Glomerular endothelial cell (primary cell): ENCODE data around the gene TMOD1. TPM values are rescaled to one million over a fixed set of nuclear protein-coding genes. Genes with fewer than 3 reads are reported as not detected.
A peak's percentile ranks its signal among the peaks of the same experiment; 100 is the strongest.
"Not testable (repeated sequence)": the region's sequence is repeated elsewhere in the genome, so short reads cannot be mapped to it uniquely, and the experiment has no call there.

ENCODE experiments used
- DNase-seq: peaks from one replicate; pipeline ENCODE4 v3.0.0-alpha.2; 2011; ENCODE audit warnings: low read depth, low spot score; ENCODE audit errors: extremely low read depth
- total RNA-seq: library from RNA; depleted of rRNA; stranded (reverse); fragments of >200 nt; gene quantifications from 2 replicates; pipeline ENCODE4 v1.2.3, GENCODE V29; 2015

TMOD1 gene
- 2.9 and 5.1 TPM in 2 replicates for total RNA-seq

GRCh38 chr9:97501177-97501971 is at the start of gene TMOD1:
Gene TMOD1, plus strand, starts transcription at chr9:97501666. Its CDS starts 22,523 bp downstream, at chr9:97524189.
- no peak for DNase-seq

DNA sequence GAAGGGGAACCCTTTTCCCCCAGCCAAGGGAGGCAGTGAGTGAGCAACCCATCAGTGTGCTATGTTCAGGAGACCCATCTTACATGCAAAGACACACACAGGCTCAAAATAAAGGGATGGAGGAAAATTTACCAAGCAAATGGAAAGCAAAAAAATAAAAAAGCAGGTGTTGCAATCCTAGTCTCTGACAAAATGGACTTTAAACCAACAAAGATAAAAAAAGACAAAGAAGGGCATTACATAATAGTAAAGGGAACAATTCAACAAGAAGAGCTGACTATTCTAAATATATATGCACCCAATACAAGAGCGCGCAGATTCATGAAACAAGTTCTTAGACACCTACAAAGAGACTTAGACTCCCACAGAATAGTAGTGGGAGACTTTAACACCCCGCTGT is 47.9 kb upstream of the TMOD1 start:
- not testable (repeated sequence) for DNase-seq

- DNase-seq = not testable (repeated sequence)
These were observed 44.6 kb upstream of the TMOD1 start for GRCh38 chr9:97456841-97457240.

DNA sequence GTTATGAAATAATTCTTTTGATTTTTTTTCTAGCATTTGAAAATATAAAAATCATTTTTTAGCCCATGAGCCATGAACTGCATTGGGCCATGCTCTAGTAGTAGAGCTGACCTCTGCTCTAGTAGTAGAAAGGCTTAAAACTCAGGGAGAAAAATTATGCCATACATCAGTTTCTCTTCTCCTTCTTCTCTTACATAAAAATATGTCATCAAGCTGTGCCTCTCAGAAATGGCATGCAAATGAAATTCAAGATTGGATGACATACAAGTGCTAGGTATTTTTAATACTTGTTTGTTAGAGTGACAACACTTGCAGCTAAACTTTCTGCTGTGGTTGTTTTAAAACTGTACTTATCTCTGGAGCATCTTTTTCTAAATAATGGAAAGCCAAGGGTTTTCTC is 42.1 kb upstream of the TMOD1 start:
- no peak for DNase-seq

DNA sequence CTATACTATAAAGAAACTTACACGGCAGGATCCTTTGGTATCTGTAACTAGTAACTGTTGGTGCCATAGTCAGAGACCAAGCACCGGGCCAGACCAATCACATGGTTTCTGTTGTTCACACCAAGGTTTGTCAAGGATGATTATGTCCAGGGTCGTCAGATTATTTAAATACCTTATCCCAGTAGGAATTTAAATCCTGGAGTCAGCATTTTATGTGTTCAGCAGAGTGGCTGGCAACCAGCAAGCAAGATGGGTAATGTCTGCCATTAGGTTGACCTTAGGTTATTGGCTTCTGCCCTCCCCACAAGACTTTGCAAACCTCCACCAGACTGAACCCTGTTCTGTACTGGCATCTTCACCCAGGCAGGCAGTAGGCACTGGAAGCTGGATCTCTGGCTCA is 39.3 kb upstream of the TMOD1 start:
- DNase-seq = no peak

DNA sequence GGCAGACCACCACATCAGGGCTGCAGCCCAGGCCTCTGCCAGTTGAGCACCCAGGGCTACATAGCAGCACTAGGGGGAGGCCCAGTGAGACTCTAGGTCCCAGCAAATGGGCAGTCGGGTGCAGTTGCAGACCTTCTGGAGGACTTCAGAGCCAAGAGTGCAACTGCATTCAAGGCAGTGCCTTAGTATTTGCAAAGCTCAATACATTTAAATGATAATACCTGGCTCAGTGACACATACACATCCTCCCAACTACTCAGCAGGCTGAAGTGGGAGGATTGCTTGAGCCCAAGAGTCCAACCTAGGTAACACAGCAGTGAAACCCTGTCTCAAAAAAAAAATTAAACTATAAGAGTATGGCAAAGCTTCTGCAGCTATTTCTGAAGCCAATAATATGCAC is 38.6 kb upstream of the TMOD1 start:
- no peak for DNase-seq

- peak; percentile 39 for DNase-seq
These were observed 32.6 kb upstream of the TMOD1 start for GRCh38 chr9:97468658-97469448.

DNA sequence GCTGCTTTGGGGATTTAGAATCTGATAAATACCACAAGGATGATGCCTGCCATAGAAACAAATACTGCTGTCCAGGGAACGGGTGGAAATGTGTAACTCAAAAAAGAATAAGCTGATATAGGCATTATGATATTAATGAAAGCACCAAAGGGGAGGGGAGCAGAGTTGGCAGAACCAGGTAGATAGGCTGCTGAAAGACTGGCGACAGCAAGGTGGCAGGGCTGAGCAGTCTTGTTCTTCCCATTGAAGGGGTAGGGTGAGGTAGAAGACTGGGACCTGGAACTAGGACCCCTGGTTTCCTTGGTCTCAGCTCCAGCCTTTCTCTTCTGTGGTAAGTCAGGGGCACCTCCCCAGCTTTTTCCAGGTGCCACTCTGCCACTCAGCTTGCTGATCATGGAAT is 31.4 kb upstream of the TMOD1 start:
- no peak for DNase-seq

DNA sequence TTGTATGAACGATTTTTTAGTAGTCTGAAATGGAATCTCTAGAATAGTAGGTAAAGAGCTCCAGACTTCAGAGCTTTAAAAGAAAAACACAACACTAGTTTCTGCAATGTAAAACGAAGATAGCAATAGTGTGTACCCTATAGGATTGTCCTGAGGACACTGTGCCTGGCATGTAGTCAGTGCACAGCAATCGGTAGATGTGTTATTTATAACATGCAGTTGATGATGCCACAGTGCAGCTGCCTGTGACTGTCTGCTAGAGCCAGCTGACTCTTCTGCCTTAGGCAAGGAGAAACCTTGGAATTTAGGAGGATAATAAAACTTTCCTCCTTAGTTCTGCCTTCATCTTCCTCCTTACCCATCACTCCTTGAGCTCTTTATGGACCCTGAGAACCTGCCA is 27.7 kb upstream of the TMOD1 start:
- no peak for DNase-seq

DNA sequence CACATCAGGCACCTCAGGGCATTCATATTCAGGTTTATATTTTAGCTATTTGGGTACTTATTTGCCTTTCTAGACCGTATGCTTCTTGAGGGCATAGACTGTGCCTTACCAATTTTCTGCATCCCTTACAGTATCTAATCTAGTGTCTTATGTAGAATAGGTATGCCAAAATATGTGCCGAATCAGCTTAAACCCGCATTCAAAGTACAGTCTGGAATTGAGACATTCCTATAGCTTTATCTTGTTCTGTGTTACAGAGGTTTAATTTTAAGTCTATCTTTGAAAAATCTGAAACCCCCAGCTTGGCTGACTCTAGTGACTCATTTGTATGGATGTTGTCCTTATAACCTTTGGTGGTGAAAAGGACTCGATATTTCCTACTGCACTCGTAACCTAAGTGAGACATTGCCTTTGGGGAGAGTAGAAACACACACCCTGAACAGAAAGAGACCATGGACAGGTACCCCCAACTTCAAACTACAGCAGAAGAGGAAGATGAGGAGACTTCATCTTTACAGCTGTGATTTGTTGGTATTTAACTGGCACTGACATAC is 27.0 kb upstream of the TMOD1 start:
- DNase-seq = no peak

DNA sequence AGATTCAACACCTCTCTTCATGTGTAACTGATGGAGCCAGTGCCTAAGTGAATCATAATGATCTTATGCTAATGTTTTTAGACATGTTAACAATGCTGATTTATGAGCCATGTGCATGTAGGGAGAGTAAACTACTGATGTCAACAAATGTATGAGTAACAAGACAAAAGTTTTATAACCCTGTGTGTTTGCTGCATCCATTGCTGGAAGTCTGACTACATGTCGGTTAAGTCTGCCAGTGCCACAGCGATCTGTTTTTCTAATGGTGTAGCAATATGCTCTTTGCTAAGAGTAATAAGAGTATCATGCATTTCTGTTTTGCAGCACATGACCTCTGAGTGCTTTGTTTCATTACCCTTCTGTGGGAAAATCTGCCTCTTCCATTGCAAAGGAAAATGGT is 26.4 kb upstream of the TMOD1 start:
- no peak for DNase-seq

DNA sequence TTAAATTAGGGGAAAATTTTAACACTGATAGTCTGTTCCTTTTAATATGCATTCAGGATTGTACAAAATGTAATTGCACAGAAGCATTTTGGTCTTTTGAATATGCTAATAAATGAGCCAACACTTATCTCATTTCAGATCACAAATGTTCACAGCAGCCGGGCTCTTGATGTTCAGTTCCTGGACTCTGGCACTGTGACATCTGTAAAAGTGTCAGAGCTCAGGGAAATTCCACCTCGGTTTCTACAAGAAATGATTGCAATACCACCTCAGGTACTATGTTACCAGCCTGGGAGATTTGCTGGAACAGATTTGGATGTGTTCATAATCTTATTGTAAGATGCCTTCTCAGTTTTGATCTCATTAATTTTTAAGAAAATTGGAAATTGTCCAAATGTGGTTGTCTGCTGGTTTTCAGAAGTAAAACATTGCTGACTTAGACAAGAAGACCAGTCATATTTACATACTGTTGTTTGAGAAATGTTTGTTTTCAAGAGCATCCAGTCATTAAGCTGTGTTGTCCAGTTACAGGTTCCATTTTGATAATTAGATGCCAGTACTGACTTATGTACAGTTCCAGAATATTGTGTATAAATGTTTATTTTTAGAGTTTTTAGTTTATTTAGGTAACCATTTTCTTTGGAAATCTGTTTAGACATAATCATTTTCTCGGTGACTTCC is 23.0 kb upstream of the TMOD1 start:
- no peak for DNase-seq

GRCh38 chr9:97479496-97480159 is 21.8 kb upstream of the TMOD1 start:
- no peak for DNase-seq

GRCh38 chr9:97480174-97480573 is 21.3 kb upstream of the TMOD1 start:
- DNase-seq = no peak

GRCh38 chr9:97480749-97481148 is 20.7 kb upstream of the TMOD1 start:
- no peak for DNase-seq

DNA sequence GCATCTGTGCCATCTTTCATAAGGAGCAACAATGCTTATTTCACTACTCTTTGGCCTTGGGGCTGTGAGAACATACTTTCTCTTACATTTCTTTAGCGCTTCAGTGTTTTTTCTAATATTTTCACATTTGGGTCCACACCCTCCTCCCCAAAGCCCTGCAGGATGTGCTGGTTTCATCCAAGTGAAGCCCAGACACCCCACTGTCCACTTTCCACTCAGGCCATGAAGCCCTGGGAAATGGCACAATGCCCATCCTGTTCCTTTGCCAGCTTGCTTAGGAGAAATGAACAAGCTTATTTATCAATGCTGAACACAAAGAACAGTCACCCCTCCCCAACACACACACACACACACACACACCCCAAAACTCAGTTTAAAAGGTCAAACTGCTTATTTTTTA is 17.3 kb upstream of the TMOD1 start:
- no peak for DNase-seq

GRCh38 chr9:97487107-97487506 is 14.4 kb upstream of the TMOD1 start:
- DNase-seq = no peak

DNA sequence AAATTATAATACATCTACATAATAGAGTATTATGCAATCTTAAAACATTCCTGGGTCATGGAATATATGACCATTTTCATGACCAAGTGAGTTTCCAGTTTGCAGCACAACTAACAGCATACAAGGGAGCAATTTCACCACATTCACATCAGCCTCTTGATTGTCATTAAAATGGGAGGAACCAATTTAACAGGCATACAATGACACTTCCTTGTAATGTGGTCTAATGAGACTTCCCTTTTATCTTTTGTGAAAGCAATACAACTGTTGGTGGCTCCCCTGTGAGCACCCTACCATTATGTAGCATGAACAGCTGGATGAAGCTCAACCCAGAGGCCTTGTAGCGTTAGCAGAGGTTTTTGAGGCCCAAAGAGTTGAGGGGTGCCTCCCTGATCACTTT is 13.6 kb upstream of the TMOD1 start:
- no peak for DNase-seq

GRCh38 chr9:97491216-97491999 is 10.1 kb upstream of the TMOD1 start:
- no peak for DNase-seq
